ENCODE measurements around the gene FBXL13. TPM values are rescaled to one million over a fixed set of nuclear protein-coding genes. Genes with fewer than 3 reads are reported as not detected.
A peak's percentile ranks its signal among the peaks of the same experiment; 100 is the strongest.
"Not testable (repeated sequence)": the region's sequence is repeated elsewhere in the genome, so short reads cannot be mapped to it uniquely, and the experiment has no call there.

Gene FBXL13
- total RNA-seq, 2 donors from 2014 or later: 0.45 to 1.1 TPM

- Mint-ChIP-seq H3K9me3 (no peaks in the 10 kb centered on the region), H3K4me1 (no peaks in the 10 kb centered on the region), H3K4me3 (no peak overlapping the region), H3K27ac (no peak overlapping the region), H3K36me3 (ENCODE audit: low read depth) (peaks cover 76% of the 10 kb centered on the region), H3K27me3 (no peaks in the 10 kb centered on the region)
- no peak for ATAC-seq (replicated peaks)
Observed at GRCh38 chr7:103097041-103097440, 22.4 kb upstream of the FBXL13 start.

GRCh38 chr7:103095558-103095957, 21.0 kb upstream of the FBXL13 start:
- H3K9me3 Mint-ChIP-seq; H3K4me3 Mint-ChIP-seq; H3K27me3 Mint-ChIP-seq; H3K27ac Mint-ChIP-seq; ATAC-seq (replicated peaks); H3K4me1 Mint-ChIP-seq: not testable (repeated sequence)
- peaks cover 74% of the 10 kb centered on the region for H3K36me3 Mint-ChIP-seq (ENCODE audit: low read depth)

- Mint-ChIP-seq H3K36me3 (ENCODE audit: low read depth) (peaks cover 80% of the 10 kb centered on the region), H3K4me1 (no peaks in the 10 kb centered on the region), H3K27me3 (no peaks in the 10 kb centered on the region), H3K9me3 (no peaks in the 10 kb centered on the region), H3K4me3 (no peak overlapping the region), H3K27ac (no peak overlapping the region)
- ATAC-seq (replicated peaks): no peak
Observed at GRCh38 chr7:103094102-103094501, 19.5 kb upstream of the FBXL13 start.

- no peaks in the 10 kb centered on the region for H3K27me3 Mint-ChIP-seq
- no peaks in the 10 kb centered on the region for H3K4me1 Mint-ChIP-seq
- no peak overlapping the region for H3K4me3 Mint-ChIP-seq
- H3K36me3 Mint-ChIP-seq (ENCODE audit: low read depth): peaks cover 87% of the 10 kb centered on the region
- no peak for ATAC-seq (replicated peaks)
- H3K27ac Mint-ChIP-seq: peak overlapping the region; percentile 39
- H3K9me3 Mint-ChIP-seq: no peaks in the 10 kb centered on the region
Observed at GRCh38 chr7:103093429-103093828, 18.8 kb upstream of the FBXL13 start.

GRCh38 chr7:103092321-103092720, 17.7 kb upstream of the FBXL13 start:
- not testable (repeated sequence) for H3K4me1 Mint-ChIP-seq; H3K9me3 Mint-ChIP-seq; H3K27ac Mint-ChIP-seq; H3K4me3 Mint-ChIP-seq; H3K27me3 Mint-ChIP-seq; ATAC-seq (replicated peaks)
- H3K36me3 Mint-ChIP-seq (ENCODE audit: low read depth): peaks cover 91% of the 10 kb centered on the region

GRCh38 chr7:103083210-103083609, 8.6 kb upstream of the FBXL13 start:
- Mint-ChIP-seq H3K4me1 (no peaks in the 10 kb centered on the region), H3K36me3 (ENCODE audit: low read depth) (peaks cover 81% of the 10 kb centered on the region), H3K4me3 (no peak overlapping the region), H3K27me3 (no peaks in the 10 kb centered on the region), H3K9me3 (no peaks in the 10 kb centered on the region), H3K27ac (no peak overlapping the region)
- ATAC-seq (replicated peaks): no peak

- H3K4me1 Mint-ChIP-seq: no peaks in the 10 kb centered on the region
- H3K9me3 Mint-ChIP-seq: no peaks in the 10 kb centered on the region
Observed at GRCh38 chr7:103082497-103082896, 7.9 kb upstream of the FBXL13 start.

GRCh38 chr7:103080923-103081322, 6.3 kb upstream of the FBXL13 start:
- H3K4me3 Mint-ChIP-seq: no peak overlapping the region
- no peak overlapping the region for H3K27ac Mint-ChIP-seq
- H3K4me1 Mint-ChIP-seq: peaks cover 1% of the 10 kb centered on the region
- no peaks in the 10 kb centered on the region for H3K27me3 Mint-ChIP-seq
- ATAC-seq (replicated peaks): no peak
- no peaks in the 10 kb centered on the region for H3K9me3 Mint-ChIP-seq
- peaks cover 65% of the 10 kb centered on the region for H3K36me3 Mint-ChIP-seq (ENCODE audit: low read depth)

More at GRCh38 chr7:103082497-103082896, 7.9 kb upstream of the FBXL13 start:
- no peak overlapping the region for H3K27ac Mint-ChIP-seq
- H3K4me3 Mint-ChIP-seq: no peak overlapping the region
- peaks cover 81% of the 10 kb centered on the region for H3K36me3 Mint-ChIP-seq (ENCODE audit: low read depth)
- H3K27me3 Mint-ChIP-seq: no peaks in the 10 kb centered on the region
- ATAC-seq (replicated peaks): no peak

GRCh38 chr7:103079836-103080235, 5.2 kb upstream of the FBXL13 start:
- no peak for ATAC-seq (replicated peaks)
- H3K27me3 Mint-ChIP-seq: no peaks in the 10 kb centered on the region
- H3K9me3 Mint-ChIP-seq: no peaks in the 10 kb centered on the region
- H3K4me3 Mint-ChIP-seq: no peak overlapping the region
- no peak overlapping the region for H3K27ac Mint-ChIP-seq
- peaks cover 6% of the 10 kb centered on the region for H3K4me1 Mint-ChIP-seq
- peaks cover 61% of the 10 kb centered on the region for H3K36me3 Mint-ChIP-seq (ENCODE audit: low read depth)

- not testable (repeated sequence) for H3K27ac Mint-ChIP-seq; H3K9me3 Mint-ChIP-seq; H3K27me3 Mint-ChIP-seq; ATAC-seq (replicated peaks); H3K4me3 Mint-ChIP-seq
- H3K4me1 Mint-ChIP-seq: peaks cover 17% of the 10 kb centered on the region
- H3K36me3 Mint-ChIP-seq (ENCODE audit: low read depth): peaks cover 45% of the 10 kb centered on the region
Observed at GRCh38 chr7:103078226-103078625, 3.6 kb upstream of the FBXL13 start.

GRCh38 chr7:103077318-103077717, 2.7 kb upstream of the FBXL13 start:
- Mint-ChIP-seq H3K9me3 (no peaks in the 10 kb centered on the region), H3K27me3 (no peaks in the 10 kb centered on the region), H3K27ac (no peak overlapping the region), H3K4me1 (peaks cover 17% of the 10 kb centered on the region), H3K4me3 (no peak overlapping the region), H3K36me3 (ENCODE audit: low read depth) (peaks cover 39% of the 10 kb centered on the region)
- no peak for ATAC-seq (replicated peaks)

- Mint-ChIP-seq H3K9me3 (no peaks in the 10 kb centered on the region), H3K27ac (no peak overlapping the region), H3K4me3 (peak overlapping the region; percentile 83), H3K36me3 (ENCODE audit: low read depth) (peaks cover 35% of the 10 kb centered on the region), H3K27me3 (no peaks in the 10 kb centered on the region), H3K4me1 (peaks cover 17% of the 10 kb centered on the region)
- no peak for ATAC-seq (replicated peaks)
Observed at GRCh38 chr7:103076764-103077163, 2.2 kb upstream of the FBXL13 start.

GRCh38 chr7:103075337-103075918, 832 bp upstream of the FBXL13 start:
- no peaks in the 10 kb centered on the region for H3K9me3 Mint-ChIP-seq
- H3K27ac Mint-ChIP-seq: peak overlapping the region; percentile 97

GRCh38 chr7:103073989-103074518, 542 bp downstream of the FBXL13 start:
- Mint-ChIP-seq H3K36me3 (ENCODE audit: low read depth) (peaks cover 20% of the 10 kb centered on the region), H3K4me3 (peak overlapping the region; percentile 83), H3K9me3 (no peaks in the 10 kb centered on the region), H3K27ac (peak overlapping the region; percentile 86), H3K27me3 (no peaks in the 10 kb centered on the region), H3K4me1 (peaks cover 17% of the 10 kb centered on the region)
- ATAC-seq (replicated peaks): no peak

More at GRCh38 chr7:103075337-103075918, 832 bp upstream of the FBXL13 start:
- Mint-ChIP-seq H3K4me1 (peaks cover 17% of the 10 kb centered on the region), H3K36me3 (ENCODE audit: low read depth) (peaks cover 29% of the 10 kb centered on the region), H3K27me3 (no peaks in the 10 kb centered on the region), H3K4me3 (peak overlapping the region; percentile 83)
- ATAC-seq (replicated peaks): peak; percentile 78

- Mint-ChIP-seq H3K27me3 (no peaks in the 10 kb centered on the region), H3K4me1 (peaks cover 17% of the 10 kb centered on the region), H3K4me3 (no peak overlapping the region), H3K36me3 (ENCODE audit: low read depth) (peaks cover 7% of the 10 kb centered on the region), H3K9me3 (no peaks in the 10 kb centered on the region), H3K27ac (no peak overlapping the region)
- no peak for ATAC-seq (replicated peaks)
Observed at GRCh38 chr7:103071000-103071399, 3.6 kb downstream of the FBXL13 start.
